Epithelial cell of prostate (primary cell): ENCODE data around the gene PDZD8.

Source experiments
- DNase-seq: peaks from one replicate; pipeline ENCODE4 v3.0.0-alpha.2; 2011; ENCODE audit warnings: low read depth, low spot score
- H3K27ac ChIP-seq: fragments of 450-650 bp; 2 replicates; pipeline ENCODE4 v1.5.1; 2017; ENCODE audit warnings: mild to moderate bottlenecking

The PDZD8 gene

GRCh38 chr10:117398029-117398428 is 22.8 kb upstream of the PDZD8 start:
- DNase-seq: no peak

GRCh38 chr10:117391436-117392205 is 16.4 kb upstream of the PDZD8 start:
- no peak for DNase-seq
- H3K27ac ChIP-seq: peak overlapping the region; percentile 26

More at GRCh38 chr10:117398029-117398428, 22.8 kb upstream of the PDZD8 start:
- H3K27ac ChIP-seq: no peak overlapping the region

DNA sequence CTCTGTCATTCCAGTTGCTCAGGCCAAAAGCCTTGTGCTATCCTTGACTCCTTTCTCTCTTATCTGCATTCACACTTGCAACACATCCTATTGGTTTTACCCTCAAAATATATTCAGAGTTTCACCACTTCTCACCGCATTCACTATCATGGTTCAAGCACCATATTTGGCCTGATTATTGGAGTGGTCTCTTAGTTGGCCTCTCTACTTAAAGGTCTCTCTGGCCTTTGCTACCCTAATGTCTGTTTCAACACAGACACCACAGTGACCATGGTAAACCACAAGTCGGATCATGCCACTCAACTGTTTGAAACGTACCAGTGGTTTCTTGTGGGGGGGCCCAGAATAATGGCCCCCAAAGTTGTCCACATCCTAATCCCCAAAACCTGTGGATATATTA is 15.2 kb upstream of the PDZD8 start:
- no peak for DNase-seq
- no peak overlapping the region for H3K27ac ChIP-seq

- DNase-seq: no peak
- H3K27ac ChIP-seq: no peak overlapping the region
These were observed 11.6 kb upstream of the PDZD8 start for GRCh38 chr10:117386805-117387204.

GRCh38 chr10:117382861-117383260 is 7.6 kb upstream of the PDZD8 start:
- no peak for DNase-seq
- H3K27ac ChIP-seq: no peak overlapping the region

DNA sequence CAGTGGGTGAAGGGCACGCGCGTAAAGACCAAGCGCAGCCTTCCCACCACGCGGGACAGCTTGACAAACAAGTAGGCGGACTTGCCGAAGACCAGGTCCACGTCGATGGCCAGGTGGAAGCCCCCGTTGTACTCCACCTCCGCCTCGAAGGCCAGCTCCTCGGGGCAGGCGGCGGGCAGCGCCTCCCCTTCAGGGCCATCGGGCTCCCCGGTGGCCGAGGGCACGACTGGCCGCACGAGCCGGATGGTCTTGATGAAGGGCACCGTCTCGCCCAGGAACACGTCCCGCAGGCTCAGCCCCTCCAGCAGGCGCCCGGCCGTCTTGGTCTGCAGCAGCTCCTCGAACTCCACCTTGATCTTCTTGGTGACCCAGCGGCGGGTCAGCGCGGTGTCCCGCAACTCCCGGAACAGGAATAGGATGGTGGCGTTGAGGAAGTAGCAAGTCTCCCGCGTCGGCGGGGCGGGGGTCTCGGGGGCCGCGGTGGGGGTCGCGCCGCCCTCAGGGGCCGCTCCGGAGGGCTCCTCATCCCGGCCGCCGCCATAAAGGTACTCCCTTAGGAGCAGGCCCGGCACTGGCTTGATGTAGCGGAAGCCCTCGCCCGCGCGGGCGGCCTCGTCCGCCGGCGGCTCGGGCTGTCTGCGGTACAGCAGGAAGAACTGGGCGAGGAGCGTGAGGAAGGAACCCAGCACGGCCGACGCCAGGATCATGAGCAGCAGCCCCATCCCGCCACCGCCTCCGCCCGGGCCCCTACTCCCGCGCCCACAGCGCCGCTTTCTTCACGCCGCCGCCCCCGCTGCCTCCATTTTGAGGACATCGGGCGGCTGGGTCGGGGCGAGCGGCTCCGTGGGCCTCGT is 507 bp downstream of the PDZD8 start:
- H3K27ac ChIP-seq: peak overlapping the region; percentile 66
- no peak for DNase-seq

- no peak for DNase-seq
- peak overlapping the region; percentile 66 for H3K27ac ChIP-seq
These were observed 1.3 kb downstream of the PDZD8 start for GRCh38 chr10:117373823-117374505.

- no peak overlapping the region for H3K27ac ChIP-seq
- no peak for DNase-seq
These were observed 5.0 kb downstream of the PDZD8 start for GRCh38 chr10:117370205-117370604.

DNA sequence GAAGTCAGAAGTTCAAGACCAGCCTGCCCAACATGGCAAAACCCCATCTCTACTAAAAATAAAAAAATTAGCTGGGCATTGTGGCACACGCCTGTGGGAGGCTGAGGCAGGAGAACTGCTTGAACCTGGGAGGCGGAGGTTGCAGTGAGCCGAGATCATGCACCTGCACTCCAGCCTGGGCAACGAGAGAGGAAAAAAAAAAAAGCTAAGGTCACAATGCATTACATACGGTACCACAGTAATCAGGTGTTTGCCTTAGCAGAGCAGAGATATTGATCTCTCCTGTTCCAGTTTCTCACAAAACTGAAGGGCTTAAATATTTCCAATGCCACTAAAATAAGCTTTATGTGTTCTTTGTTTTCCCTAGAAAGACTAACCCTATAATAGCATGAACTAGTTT is 7.5 kb downstream of the PDZD8 start:
- no peak for DNase-seq

DNA sequence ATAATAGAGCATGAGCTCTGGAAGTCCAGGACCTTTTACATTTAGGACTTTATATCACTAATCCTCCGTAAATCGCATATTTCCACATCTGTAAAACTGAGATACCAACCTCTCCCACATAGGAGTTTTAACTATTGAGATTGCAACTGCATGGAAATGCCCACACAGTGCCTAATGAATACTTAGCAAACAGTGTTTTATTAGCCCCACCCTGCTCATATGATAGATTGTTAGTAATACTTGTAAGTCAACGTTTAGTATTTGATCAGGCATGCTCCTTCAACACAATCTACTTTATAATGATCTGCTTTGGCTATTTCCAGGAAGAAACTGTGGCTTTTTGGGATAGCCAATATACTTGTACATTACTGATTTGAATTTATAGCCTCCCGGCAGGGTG is 8.5 kb downstream of the PDZD8 start:
- no peak for DNase-seq
- peak overlapping the region; percentile 47 for H3K27ac ChIP-seq

More for the DNA sequence above, 7.5 kb downstream of the PDZD8 start:
- no peak overlapping the region for H3K27ac ChIP-seq

- H3K27ac ChIP-seq: peak overlapping the region; percentile 47
- peak; percentile 45 for DNase-seq
These were observed 9.6 kb downstream of the PDZD8 start for GRCh38 chr10:117365612-117366011.

- no peak overlapping the region for H3K27ac ChIP-seq
- DNase-seq: no peak
These were observed 10.9 kb downstream of the PDZD8 start for GRCh38 chr10:117364110-117364960.

DNA sequence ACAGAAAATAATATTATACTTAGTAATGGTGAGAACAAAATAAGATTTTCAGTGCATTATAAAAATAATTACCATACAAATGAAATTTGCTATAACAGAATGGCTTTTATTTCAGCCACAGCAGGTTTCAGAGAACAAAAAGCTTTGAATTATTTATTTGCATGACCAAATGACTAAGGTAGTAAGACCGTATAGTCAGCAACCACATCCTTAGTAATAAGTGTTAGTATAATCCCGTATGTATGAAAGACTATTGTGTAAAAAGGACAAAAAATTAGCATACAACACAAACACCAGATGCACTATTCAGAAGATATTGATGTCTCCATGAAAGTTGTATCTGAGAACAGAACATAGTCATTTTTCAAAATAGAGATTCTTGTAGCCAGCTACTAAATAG is 12.2 kb downstream of the PDZD8 start:
- DNase-seq: peak; percentile 43
- H3K27ac ChIP-seq: peak overlapping the region; percentile 19

DNA sequence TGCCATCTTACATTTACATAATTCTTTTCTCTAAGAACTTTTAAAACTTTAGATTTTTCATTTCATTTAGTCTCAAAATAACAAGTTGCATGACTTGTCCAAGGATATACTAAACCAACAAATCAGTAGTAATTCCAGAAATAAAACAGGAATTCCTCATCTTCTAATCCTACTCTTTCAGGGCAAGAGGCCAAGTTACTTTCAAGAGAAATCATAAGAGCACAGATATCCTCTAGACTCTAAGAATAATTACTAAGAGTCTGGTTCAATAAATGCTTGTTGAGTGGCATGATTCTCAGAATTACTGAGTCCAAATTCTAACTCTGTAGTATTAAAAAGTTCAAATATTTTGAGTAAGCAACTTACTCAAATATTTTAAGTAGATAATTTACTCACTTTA is 12.9 kb downstream of the PDZD8 start:
- DNase-seq: no peak
- H3K27ac ChIP-seq: no peak overlapping the region

DNA sequence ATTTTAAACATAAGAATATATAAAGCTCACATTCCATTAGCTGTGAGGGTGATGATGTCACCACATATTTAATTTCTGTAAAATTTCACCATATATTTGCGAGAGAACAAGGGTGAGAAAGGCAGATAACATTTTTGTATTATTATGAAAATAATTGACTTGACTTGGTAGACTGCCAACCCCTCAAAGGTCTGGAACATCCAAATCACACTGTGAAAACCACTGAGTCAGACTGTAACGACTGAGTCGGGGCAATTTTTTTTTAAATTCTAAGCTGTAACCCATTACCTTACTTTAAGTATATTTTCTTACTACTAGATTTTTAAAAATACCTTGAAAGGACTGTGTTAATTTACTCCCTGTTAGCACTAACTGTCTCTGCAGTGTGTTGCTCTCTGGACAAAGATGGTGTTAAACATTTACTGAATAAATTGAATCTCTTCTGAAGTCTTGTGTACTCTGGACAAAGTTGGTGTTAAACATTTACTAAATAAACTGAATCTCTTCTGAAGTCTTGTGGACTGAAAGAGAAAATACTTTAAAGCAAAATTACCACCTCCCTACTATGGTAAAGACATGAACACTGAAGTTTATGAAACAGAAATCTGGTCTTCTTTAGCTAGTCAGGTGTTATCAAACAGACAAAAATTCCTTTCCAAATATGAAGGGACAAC is 14.1 kb downstream of the PDZD8 start:
- no peak overlapping the region for H3K27ac ChIP-seq
- no peak for DNase-seq

DNA sequence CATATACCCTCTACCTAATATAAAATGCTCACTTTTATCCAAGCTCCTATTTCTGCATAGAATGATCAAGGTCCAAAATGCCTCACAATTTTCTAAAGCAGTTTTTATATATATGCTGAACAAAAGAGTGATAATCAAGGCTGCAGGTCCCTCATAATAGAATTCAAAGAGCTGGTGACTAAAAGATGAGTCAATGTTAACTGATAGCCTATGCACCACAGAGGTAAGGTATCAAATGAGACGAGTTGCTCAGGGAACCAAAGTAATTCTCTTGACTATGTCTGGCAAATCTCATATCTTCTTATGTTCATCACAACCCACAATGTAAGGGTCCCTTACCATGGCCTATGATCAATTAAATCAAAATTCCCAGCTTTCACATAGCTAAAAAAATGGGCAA is 15.2 kb downstream of the PDZD8 start:
- no peak for DNase-seq
- no peak overlapping the region for H3K27ac ChIP-seq

DNA sequence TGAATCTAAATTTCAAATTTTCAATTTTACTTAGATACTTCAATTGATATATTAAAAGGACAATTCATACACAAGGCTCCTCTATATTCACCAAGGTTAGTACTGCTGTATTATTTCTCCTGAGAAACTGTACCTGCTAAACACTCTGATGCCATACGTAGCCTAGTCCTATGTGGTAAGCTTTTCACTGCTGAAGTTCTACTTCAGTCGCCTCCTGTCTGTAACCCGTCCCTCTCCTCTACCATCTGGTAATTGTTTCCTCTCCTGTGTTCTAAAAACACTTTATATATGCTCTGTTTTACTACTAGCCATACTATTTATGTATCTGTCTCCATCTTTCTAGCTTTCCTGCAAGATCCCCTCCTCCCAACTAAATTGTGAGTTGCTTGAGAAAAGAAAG is 20.2 kb downstream of the PDZD8 start:
- no peak overlapping the region for H3K27ac ChIP-seq
- DNase-seq: no peak

GRCh38 chr10:117353684-117354083 is 21.6 kb downstream of the PDZD8 start:
- no peak for DNase-seq
- H3K27ac ChIP-seq: no peak overlapping the region

DNA sequence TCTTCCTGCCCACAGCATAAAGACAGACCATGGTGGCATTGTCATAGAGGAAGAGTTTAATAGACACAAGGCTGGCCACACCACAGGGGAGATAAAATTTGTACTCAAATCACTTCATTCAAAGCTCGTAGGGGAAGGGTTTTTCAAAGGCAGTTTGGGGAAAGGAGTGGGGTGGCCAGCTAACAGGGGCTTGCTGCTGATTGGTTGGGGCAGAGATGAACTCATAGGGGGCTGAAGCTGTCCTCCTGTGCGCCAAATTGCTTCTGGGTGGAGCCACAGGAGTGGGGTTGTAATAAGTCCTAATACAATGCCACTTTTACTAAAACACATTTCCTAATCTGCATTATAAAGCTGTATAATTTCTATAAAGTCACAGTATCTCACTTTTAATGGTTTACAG is 22.5 kb downstream of the PDZD8 start:
- no peak for DNase-seq
- no peak overlapping the region for H3K27ac ChIP-seq
